ENCODE measurements around the gene TXNRD1.

The TXNRD1 gene

GRCh38 chr12:104357421-104357952, 141.9 kb downstream of the TXNRD1 start:
- Histone ChIP-seq H2AFZ (no peak overlapping the region), H3K9me3 (ENCODE audit: control insufficient read depth, low read length) (no peaks in the 10 kb centered on the region), H3K27ac (no peak overlapping the region), H3K79me2 (no peaks in the 10 kb centered on the region), H3K4me2 (ENCODE audit: low read length) (no peak overlapping the region), H3K4me3 (ENCODE audit: low read depth, low read length) (no peak overlapping the region), H3K9ac (no peak overlapping the region), H3K36me3 (ENCODE audit: control insufficient read depth, insufficient read depth, low read length) (no peaks in the 10 kb centered on the region), H3K4me1 (no peaks in the 10 kb centered on the region), H3K27me3 (ENCODE audit: control insufficient read depth, insufficient read depth, low read length) (no peaks in the 10 kb centered on the region)
- no peak for TF ChIP-seq CTCF (IDR thresholded peaks at IDR 0.05)

DNA sequence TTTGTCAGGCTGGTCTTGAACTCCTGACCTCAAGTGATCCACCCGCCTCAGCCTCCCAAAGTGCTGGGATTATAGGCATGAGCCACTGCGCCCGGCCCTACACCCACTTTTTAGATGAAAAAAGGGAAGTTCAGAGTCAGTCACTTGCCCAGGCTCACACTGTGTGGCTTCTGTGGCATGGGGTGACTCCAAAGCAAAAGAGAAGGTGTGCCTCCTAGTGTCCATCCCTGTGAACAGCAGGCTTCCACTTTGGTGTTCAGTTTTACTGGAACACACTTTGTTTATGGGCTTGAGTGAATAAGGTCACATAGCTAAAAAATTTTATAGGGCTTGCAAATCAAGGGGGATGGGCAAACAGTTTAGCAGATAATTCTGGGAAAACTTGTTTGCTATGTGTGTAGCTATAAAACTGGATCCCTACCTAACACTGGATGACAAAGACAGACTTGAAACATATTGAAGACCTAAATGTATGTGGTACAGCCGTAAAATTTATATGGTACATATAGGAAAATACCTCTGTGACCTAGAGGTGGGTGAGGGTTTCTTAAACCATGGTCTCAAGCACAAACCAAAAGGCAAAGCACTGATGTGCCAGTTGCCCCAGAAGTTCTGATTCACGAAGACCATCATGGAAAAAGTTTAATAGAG, 142.9 kb downstream of the TXNRD1 start:
- Histone ChIP-seq H3K9ac (no peak overlapping the region), H3K36me3 (ENCODE audit: control insufficient read depth, insufficient read depth, low read length) (no peaks in the 10 kb centered on the region), H3K79me2 (no peaks in the 10 kb centered on the region), H3K4me3 (ENCODE audit: low read depth, low read length) (no peak overlapping the region), H3K27me3 (ENCODE audit: control insufficient read depth, insufficient read depth, low read length) (no peaks in the 10 kb centered on the region), H3K27ac (no peak overlapping the region), H2AFZ (no peak overlapping the region), H3K4me1 (no peaks in the 10 kb centered on the region), H3K9me3 (ENCODE audit: control insufficient read depth, low read length) (no peaks in the 10 kb centered on the region), H3K4me2 (ENCODE audit: low read length) (no peak overlapping the region)
- peak; percentile 83 for TF ChIP-seq CTCF (IDR thresholded peaks at IDR 0.05)

GRCh38 chr12:104359216-104359615, 143.6 kb downstream of the TXNRD1 start:
- no peak for TF ChIP-seq CTCF (IDR thresholded peaks at IDR 0.05)
- Histone ChIP-seq H2AFZ (no peak overlapping the region), H3K4me1 (no peaks in the 10 kb centered on the region), H3K9me3 (ENCODE audit: control insufficient read depth, low read length) (no peaks in the 10 kb centered on the region), H3K27ac (no peak overlapping the region), H3K4me2 (ENCODE audit: low read length) (no peak overlapping the region), H3K27me3 (ENCODE audit: control insufficient read depth, insufficient read depth, low read length) (no peaks in the 10 kb centered on the region), H3K9ac (no peak overlapping the region), H3K36me3 (ENCODE audit: control insufficient read depth, insufficient read depth, low read length) (no peaks in the 10 kb centered on the region), H3K4me3 (ENCODE audit: low read depth, low read length) (no peak overlapping the region), H3K79me2 (no peaks in the 10 kb centered on the region)

GRCh38 chr12:104360157-104360556, 144.6 kb downstream of the TXNRD1 start:
- H3K36me3 ChIP-seq (ENCODE audit: control insufficient read depth, insufficient read depth, low read length), result no peaks in the 10 kb centered on the region
- no peak overlapping the region for H2AFZ ChIP-seq
- no peak overlapping the region for H3K4me3 ChIP-seq (ENCODE audit: low read depth, low read length)
- H3K9ac ChIP-seq, result no peak overlapping the region
- H3K4me2 ChIP-seq (ENCODE audit: low read length), result no peak overlapping the region
- H3K27me3 ChIP-seq (ENCODE audit: control insufficient read depth, insufficient read depth, low read length), result no peaks in the 10 kb centered on the region
- H3K27ac ChIP-seq, result no peak overlapping the region
- H3K79me2 ChIP-seq, result no peaks in the 10 kb centered on the region
- no peaks in the 10 kb centered on the region for H3K4me1 ChIP-seq
- no peak for TF ChIP-seq CTCF (IDR thresholded peaks at IDR 0.05)
- H3K9me3 ChIP-seq (ENCODE audit: control insufficient read depth, low read length), result no peaks in the 10 kb centered on the region

Measured in parathyroid adenoma (tissue), 2 donors.